NT2/D1 (cell line): Measurements from ENCODE around the gene MTREX.

ENCODE experiments used
- SUZ12 ChIP-seq: IDR thresholded peaks from 2 replicates; pipeline ENCODE4 v1.6.1; 2011; ENCODE audit not compliant: insufficient read length, insufficient read depth; ENCODE audit errors: extremely low read depth
- ZNF274 ChIP-seq: IDR thresholded peaks from 2 replicates; pipeline ENCODE4 v1.6.1; 2011; ENCODE audit warnings: mild to moderate bottlenecking, low read depth, low read length

- TF ChIP-seq SUZ12 (no peak), ZNF274 (no peak)
These were observed 9.0 kb downstream of the MTREX start for GRCh38 chr5:55316837-55317236.
